Endodermal cell (in vitro differentiated cells): ENCODE results near the gene ZNF133. TPM values are rescaled to one million over a fixed set of nuclear protein-coding genes. Genes with fewer than 3 reads are reported as not detected.

Experiments
- DNase-seq: peaks from one replicate; pipeline ENCODE4 v3.0.0-alpha.2; 2017
- H3K27ac ChIP-seq: 2 replicates; pipeline ENCODE4 v1.5.1; 2013; ENCODE audit warnings: mild to moderate bottlenecking, low read depth, low read length, moderate library complexity
- H3K27me3 ChIP-seq: 2 replicates; pipeline ENCODE4 v1.6.1; 2013; ENCODE audit warnings: mild to moderate bottlenecking, low read length, moderate library complexity; ENCODE audit not compliant: insufficient read depth, control insufficient read depth, poor library complexity, severe bottlenecking
- H3K36me3 ChIP-seq: 2 replicates; pipeline ENCODE4 v1.7.0; 2013; ENCODE audit warnings: mild to moderate bottlenecking, low read length, moderate library complexity; ENCODE audit not compliant: control insufficient read depth, insufficient read depth
- H3K4me1 ChIP-seq: one replicate; pipeline ENCODE4 v1.7.0; 2013; ENCODE audit warnings: low read length; ENCODE audit not compliant: control insufficient read depth, insufficient read depth
- H3K4me3 ChIP-seq: 2 replicates; pipeline ENCODE4 v1.5.1; 2013; ENCODE audit warnings: mild to moderate bottlenecking, low read length, moderate library complexity
- H3K9ac ChIP-seq: 2 replicates; pipeline ENCODE4 v1.6.1; 2013; ENCODE audit warnings: mild to moderate bottlenecking, low read length, moderate library complexity; ENCODE audit not compliant: poor library complexity, severe bottlenecking; ENCODE audit errors: extremely low read depth
- H3K9me3 ChIP-seq: 2 replicates; pipeline ENCODE4 v1.6.1; 2013; ENCODE audit warnings: mild to moderate bottlenecking, low read length, moderate library complexity; ENCODE audit not compliant: control insufficient read depth
- H3K27ac Mint-ChIP-seq: 2 replicates; pipeline ENCODE4 v1.8.0; 2020; ENCODE audit warnings: mixed read lengths
- H3K27me3 Mint-ChIP-seq: 2 replicates; pipeline ENCODE4 v1.8.0; 2021; ENCODE audit warnings: mild to moderate bottlenecking, mixed read lengths; ENCODE audit not compliant: insufficient read depth
- H3K36me3 Mint-ChIP-seq: 2 replicates; pipeline ENCODE4 v1.8.0; 2020; ENCODE audit warnings: low read depth, mixed read lengths
- H3K4me1 Mint-ChIP-seq: 2 replicates; pipeline ENCODE4 v1.8.0; 2020; ENCODE audit warnings: mixed read lengths
- H3K4me3 Mint-ChIP-seq: 2 replicates; pipeline ENCODE4 v1.8.0; 2020; ENCODE audit warnings: mild to moderate bottlenecking, moderate library complexity, mixed read lengths
- H3K9me3 Mint-ChIP-seq: 2 replicates; pipeline ENCODE4 v1.8.0; 2020; ENCODE audit warnings: mild to moderate bottlenecking, mixed read lengths
- CTCF ChIP-seq: fragments of 200-600 bp; sonication (generic); conservative IDR thresholded peaks from 2 replicates; pipeline ENCODE4 v1.5.0; 2021; ENCODE audit warnings: antibody characterized with exemption, mild to moderate bottlenecking
- WGBS, 2 experiments: methylation state at CpG; one replicate each; pipeline versions ENCODE4 v1.1.5 to v1.1.7; 2013; ENCODE audit warnings: missing lambda C conversion rate in 2 of 2, mixed read lengths in 1 of 2; ENCODE audit not compliant: insufficient coverage in 1 of 2, insufficient read length in 1 of 2; 5-methylcytosine and 5-hydroxymethylcytosine counted together
- total RNA-seq, 2 donors: library from RNA; stranded (reverse); fragmentation: NEBNext Ultra II Directional in 1 of 2; extraction: Animal tissue kit (Norgen Biotek cat#: 25700) in 1 of 2; gene quantifications; 2 replicates in 1 of 2; 3 replicates in 1 of 2; pipeline ENCODE4 v1.2.1, GENCODE V29; 2021

The ZNF133 gene
- total RNA-seq, 2 donors from 2014 or later: 16.7 to 22.9 TPM

- peaks cover 35% of the 10 kb centered on the region for H3K9me3 ChIP-seq
- H3K36me3 Mint-ChIP-seq: peaks cover 20% of the 10 kb centered on the region
- peaks cover 32% of the 10 kb centered on the region for H3K27me3 Mint-ChIP-seq
- H3K27ac Mint-ChIP-seq: peak overlapping the region; percentile 99
- 15 to 27% methylated on average over 6 to 11 of the region's 11 CpGs for WGBS, 2 experiments
- peaks cover 8% of the 10 kb centered on the region for H3K36me3 ChIP-seq
- no peak for DNase-seq
- H3K27me3 ChIP-seq: peaks cover 14% of the 10 kb centered on the region
- H3K4me1 ChIP-seq: peaks cover 3% of the 10 kb centered on the region
- H3K9ac ChIP-seq: peak overlapping the region; percentile 80
- peaks cover 29% of the 10 kb centered on the region for H3K9me3 Mint-ChIP-seq
- no peak for TF ChIP-seq CTCF
- H3K4me1 Mint-ChIP-seq: peaks cover 13% of the 10 kb centered on the region
- peak overlapping the region; percentile 69 for H3K27ac ChIP-seq
- peak overlapping the region; percentile 99 for H3K4me3 Mint-ChIP-seq
- peak overlapping the region; percentile 91 for H3K4me3 ChIP-seq
Observed at GRCh38 chr20:18287546-18287914, 797 bp upstream of the ZNF133 start.

DNA sequence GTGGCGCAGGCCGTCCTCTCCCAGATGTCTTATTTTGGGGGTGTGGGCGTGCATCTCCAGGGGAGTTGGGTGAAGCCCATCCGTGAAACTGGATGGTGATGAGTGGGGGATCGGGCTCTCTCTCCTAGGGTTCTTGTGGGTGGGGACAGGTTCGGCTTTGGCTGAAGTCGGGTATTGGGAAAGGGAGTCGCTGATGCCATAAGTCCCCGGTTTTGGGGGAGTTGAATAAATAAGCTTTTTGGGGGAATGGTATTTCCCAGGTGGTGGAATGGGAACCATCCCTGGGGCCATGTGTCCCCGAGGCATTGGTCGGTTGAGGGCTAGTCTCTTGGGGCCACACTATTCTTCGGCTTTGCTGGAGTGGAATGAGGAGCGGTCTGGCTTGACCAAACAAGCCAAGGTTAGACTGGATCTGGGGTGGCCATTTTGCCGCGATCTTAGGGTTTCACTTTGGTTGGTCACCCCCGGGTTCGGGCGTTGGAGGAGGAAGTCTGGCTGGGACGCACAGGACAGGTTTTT lies 481 bp downstream of the ZNF133 start:
- Mint-ChIP-seq H3K4me3 (peak overlapping the region; percentile 99), H3K27me3 (peaks cover 23% of the 10 kb centered on the region), H3K9me3 (peaks cover 29% of the 10 kb centered on the region), H3K27ac (peak overlapping the region; percentile 99), H3K4me1 (peaks cover 13% of the 10 kb centered on the region), H3K36me3 (peaks cover 24% of the 10 kb centered on the region)
- TF ChIP-seq CTCF: no peak
- H3K27ac ChIP-seq: no peak overlapping the region
- WGBS, 2 experiments: 7 to 14% methylated on average over 10 to 19 of the region's 19 CpGs
- peaks cover 3% of the 10 kb centered on the region for H3K4me1 ChIP-seq
- peak; percentile 65 for DNase-seq
- H3K9ac ChIP-seq: peak overlapping the region; percentile 80
- H3K36me3 ChIP-seq: peaks cover 8% of the 10 kb centered on the region
- peak overlapping the region; percentile 91 for H3K4me3 ChIP-seq
- H3K9me3 ChIP-seq: peaks cover 33% of the 10 kb centered on the region
- peaks cover 1% of the 10 kb centered on the region for H3K27me3 ChIP-seq

- Mint-ChIP-seq H3K36me3 (peaks cover 28% of the 10 kb centered on the region), H3K4me1 (peaks cover 13% of the 10 kb centered on the region), H3K4me3 (peak overlapping the region; percentile 99), H3K27me3 (peaks cover 18% of the 10 kb centered on the region), H3K9me3 (peaks cover 25% of the 10 kb centered on the region), H3K27ac (peak overlapping the region; percentile 99)
- H3K9me3 ChIP-seq: peaks cover 28% of the 10 kb centered on the region
- WGBS, 2 experiments: 75% methylated on average over 5 to 6 of the region's 6 CpGs
- peak overlapping the region; percentile 91 for H3K4me3 ChIP-seq
- no peak for DNase-seq
- no peak for TF ChIP-seq CTCF
- H3K36me3 ChIP-seq: peaks cover 8% of the 10 kb centered on the region
- peaks cover 3% of the 10 kb centered on the region for H3K4me1 ChIP-seq
- no peak overlapping the region for H3K27ac ChIP-seq
- no peaks in the 10 kb centered on the region for H3K27me3 ChIP-seq
- H3K9ac ChIP-seq: peak overlapping the region; percentile 80
Observed at GRCh38 chr20:18289306-18289705, 979 bp downstream of the ZNF133 start.
